22Rv1 (cell line): Measurements from ENCODE around the gene ZNF79.

Experiments used
- H3K27ac ChIP-seq: fragments of 450-650 bp; 2 replicates; pipeline ENCODE4 v1.5.1; 2017
- ZFX ChIP-seq: fragments of 450-650 bp; IDR thresholded peaks from 2 replicates; pipeline ENCODE4 v1.6.1; 2017; ENCODE audit warnings: antibody characterized with exemption, borderline replicate concordance
- TF ChIP-seq, protein P1 (sequence below): fragments of 450-650 bp; IDR thresholded peaks from 2 replicates; pipeline ENCODE4 v1.5.1; 2017; ENCODE audit warnings: mild to moderate bottlenecking

ZNF79 gene

GRCh38 chr9:127388037-127388855 lies 35.9 kb upstream of the ZNF79 start:
- TF ChIP-seq, protein P1, sequence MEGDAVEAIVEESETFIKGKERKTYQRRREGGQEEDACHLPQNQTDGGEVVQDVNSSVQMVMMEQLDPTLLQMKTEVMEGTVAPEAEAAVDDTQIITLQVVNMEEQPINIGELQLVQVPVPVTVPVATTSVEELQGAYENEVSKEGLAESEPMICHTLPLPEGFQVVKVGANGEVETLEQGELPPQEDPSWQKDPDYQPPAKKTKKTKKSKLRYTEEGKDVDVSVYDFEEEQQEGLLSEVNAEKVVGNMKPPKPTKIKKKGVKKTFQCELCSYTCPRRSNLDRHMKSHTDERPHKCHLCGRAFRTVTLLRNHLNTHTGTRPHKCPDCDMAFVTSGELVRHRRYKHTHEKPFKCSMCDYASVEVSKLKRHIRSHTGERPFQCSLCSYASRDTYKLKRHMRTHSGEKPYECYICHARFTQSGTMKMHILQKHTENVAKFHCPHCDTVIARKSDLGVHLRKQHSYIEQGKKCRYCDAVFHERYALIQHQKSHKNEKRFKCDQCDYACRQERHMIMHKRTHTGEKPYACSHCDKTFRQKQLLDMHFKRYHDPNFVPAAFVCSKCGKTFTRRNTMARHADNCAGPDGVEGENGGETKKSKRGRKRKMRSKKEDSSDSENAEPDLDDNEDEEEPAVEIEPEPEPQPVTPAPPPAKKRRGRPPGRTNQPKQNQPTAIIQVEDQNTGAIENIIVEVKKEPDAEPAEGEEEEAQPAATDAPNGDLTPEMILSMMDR: no peak
- no peak overlapping the region for H3K27ac ChIP-seq

DNA sequence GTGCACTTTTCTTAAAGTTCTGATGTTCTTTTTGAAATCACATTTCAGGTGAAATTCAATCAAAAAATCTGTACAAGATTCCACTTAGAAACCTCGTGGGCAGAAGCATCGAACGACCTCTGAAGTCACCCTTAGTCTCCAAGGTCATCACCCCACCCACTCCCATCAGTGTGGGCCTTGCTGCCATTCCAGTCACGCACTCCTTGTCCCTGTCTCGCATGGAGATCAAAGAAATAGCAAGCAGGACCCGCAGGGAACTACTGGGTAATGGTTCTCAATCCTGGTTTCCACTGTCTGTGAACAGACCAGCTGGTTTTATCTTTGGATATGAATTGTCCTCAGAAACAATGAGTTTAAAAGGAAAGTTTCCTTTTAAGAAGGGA lies 35.3 kb upstream of the ZNF79 start:
- H3K27ac ChIP-seq: no peak overlapping the region
- no peak for TF ChIP-seq ZFX
- TF ChIP-seq, protein P1: no peak

- TF ChIP-seq ZFX: no peak
- TF ChIP-seq, protein P1: no peak
- H3K27ac ChIP-seq: no peak overlapping the region
Observed at GRCh38 chr9:127389381-127390247, 34.6 kb upstream of the ZNF79 start.

- H3K27ac ChIP-seq: no peak overlapping the region
- no peak for TF ChIP-seq ZFX
- TF ChIP-seq, protein P1: no peak
Observed at GRCh38 chr9:127390248-127390545, 34.0 kb upstream of the ZNF79 start.

DNA sequence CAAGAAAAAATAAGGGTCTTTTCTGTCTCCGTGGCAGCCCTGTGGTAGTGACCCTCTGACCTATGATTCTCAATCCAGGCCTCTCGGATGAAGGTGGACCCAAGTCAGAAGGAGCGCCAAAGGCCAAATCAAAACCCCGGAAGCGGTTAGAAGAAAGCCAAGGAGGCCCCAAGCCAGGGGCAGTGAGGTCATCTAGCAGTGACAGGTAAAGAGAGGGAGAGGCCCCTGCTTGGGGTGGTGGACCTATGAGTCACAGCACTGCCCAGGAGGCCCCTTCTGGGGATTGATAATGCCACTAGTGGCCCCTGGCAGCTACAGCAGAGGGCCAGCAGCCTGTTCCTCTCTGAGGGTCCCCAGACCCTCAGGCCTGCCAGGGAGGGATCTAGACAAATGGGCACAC lies 33.6 kb upstream of the ZNF79 start:
- H3K27ac ChIP-seq: no peak overlapping the region

DNA sequence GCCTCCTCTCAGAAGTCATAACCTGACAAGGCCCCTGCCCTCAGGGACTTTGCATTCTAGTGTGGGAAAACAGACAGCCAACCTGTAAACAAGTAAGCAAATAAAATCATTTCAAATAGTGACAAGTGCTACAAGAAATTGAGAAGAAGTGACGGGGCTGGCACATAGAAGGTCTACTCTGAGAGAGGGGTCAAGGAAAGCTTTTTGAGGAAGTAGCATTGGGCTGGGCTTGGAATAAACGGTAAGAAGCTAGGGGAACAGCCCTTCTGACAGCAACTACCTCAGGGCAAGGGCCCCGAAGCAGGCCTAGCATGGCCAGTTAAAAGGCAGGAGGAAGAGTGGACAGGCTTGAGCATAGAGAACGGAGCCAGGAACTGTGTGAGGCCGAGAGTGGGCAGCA lies 32.0 kb upstream of the ZNF79 start:
- TF ChIP-seq ZFX: no peak
- TF ChIP-seq, protein P1: no peak
- H3K27ac ChIP-seq: no peak overlapping the region

More for the DNA sequence above, 33.6 kb upstream of the ZNF79 start:
- no peak for TF ChIP-seq ZFX
- TF ChIP-seq, protein P1: no peak

DNA sequence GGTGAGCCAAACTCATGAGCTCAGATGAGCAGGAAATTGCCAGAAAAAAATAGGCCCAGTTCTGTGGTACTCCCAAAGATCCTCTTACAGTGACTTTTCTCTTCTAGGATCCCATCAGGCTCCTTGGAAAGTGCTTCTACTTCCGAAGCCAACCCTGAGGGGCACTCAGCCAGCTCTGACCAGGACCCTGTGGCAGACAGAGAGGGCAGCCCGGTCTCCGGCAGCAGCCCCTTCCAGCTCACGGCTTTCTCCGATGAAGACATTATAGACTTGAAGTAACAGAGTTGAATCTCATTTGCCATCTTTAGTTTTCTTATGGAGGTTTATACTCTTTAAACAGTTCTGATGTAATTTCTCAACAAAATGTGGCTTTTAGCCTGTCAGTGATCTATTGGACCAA lies 31.2 kb upstream of the ZNF79 start:
- H3K27ac ChIP-seq: no peak overlapping the region
- TF ChIP-seq ZFX: no peak
- TF ChIP-seq, protein P1: no peak
